GM12801 (cell line): ENCODE results near the gene ALOX15.

Experiments used
- TF ChIP-seq, protein P1 (sequence below): IDR thresholded peaks from one replicate; pipeline ENCODE4 v1.5.1; 2011; ENCODE audit warnings: control low read depth; ENCODE audit not compliant: insufficient read length; ENCODE audit errors: extremely low read depth

ALOX15 gene

DNA sequence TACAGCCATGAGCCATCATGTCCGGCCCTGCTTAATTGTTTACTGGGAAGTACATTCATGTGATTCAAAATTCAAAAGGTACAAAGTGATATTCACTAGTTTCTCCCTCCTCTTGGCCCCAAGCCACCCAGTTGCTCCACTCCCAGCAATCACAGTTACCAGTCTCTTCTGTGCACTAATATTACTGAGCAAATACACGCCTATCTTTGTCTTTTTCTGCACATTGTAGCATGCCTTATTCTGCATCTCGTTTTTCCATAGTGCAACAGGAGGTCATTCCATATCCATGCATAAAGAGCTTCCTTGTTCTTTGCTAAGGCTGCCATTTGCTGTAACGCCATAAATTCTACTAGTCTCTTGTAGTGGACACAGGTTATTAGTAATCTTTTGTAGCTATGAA is 2.2 kb upstream of the ALOX15 start:
- TF ChIP-seq, protein P1, sequence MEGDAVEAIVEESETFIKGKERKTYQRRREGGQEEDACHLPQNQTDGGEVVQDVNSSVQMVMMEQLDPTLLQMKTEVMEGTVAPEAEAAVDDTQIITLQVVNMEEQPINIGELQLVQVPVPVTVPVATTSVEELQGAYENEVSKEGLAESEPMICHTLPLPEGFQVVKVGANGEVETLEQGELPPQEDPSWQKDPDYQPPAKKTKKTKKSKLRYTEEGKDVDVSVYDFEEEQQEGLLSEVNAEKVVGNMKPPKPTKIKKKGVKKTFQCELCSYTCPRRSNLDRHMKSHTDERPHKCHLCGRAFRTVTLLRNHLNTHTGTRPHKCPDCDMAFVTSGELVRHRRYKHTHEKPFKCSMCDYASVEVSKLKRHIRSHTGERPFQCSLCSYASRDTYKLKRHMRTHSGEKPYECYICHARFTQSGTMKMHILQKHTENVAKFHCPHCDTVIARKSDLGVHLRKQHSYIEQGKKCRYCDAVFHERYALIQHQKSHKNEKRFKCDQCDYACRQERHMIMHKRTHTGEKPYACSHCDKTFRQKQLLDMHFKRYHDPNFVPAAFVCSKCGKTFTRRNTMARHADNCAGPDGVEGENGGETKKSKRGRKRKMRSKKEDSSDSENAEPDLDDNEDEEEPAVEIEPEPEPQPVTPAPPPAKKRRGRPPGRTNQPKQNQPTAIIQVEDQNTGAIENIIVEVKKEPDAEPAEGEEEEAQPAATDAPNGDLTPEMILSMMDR, result no peak

GRCh38 chr17:4642286-4642685 is 808 bp upstream of the ALOX15 start:
- TF ChIP-seq, protein P1, result no peak

DNA sequence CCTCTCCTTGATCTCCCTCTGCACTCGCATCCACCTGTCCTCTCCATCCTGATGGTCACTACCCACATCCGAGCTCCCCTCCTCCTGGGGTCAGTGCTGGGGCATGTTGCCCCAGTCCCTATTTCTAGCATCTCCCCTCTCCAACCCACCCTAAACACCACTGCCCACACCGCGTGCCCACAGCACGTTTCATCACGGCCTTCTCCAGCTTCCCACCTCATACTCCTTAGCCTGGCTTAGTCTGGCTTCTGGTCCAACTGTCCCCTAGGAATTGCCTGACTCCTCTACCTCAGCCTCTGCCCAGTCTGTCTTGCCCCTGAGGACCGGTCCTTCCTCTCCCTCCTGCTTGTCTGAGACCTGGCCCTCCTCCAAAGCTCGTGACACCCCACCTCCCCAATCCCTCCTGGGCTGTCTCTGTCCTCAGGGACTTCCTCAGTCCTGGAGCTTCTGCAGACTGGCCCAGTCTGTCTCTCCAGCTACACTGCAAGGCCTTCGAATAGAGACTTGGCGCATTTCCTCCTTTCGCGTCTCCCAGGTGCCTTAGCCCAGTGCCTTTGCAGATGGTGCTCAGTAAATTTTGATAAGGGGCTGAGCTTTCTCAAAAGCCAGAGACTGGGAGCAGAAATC is 4.9 kb downstream of the ALOX15 start:
- TF ChIP-seq, protein P1, result no peak

DNA sequence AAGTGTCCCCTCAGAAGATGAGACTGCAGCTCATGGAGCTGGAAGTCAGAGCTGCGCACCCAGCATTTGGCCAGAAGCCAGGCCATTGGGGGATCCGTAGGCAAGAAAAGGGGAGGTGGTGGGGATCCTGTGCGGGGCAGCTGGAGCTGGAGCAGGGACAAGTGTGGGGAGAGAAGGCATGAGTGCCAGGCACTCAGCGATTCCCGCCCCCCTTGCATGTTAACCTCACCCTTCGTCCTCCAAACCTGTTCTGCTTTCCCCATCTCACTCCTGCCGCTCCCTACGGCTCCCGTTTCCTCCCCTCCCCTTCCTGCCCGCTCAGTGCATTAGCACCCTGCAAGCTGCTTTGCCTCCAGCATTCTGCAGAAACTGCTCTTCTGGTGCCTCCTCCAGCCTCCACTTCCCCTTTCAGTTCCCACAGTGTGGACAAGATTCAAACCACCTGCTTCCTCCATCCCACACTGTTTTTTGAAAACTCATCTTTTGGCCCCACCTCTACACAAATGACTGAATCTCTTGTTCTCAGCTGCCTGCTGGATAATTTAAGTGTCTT is 5.6 kb downstream of the ALOX15 start:
- TF ChIP-seq, protein P1, result no peak

- TF ChIP-seq, protein P1, result no peak
Observed at GRCh38 chr17:4634976-4635375, 6.5 kb downstream of the ALOX15 start.

DNA sequence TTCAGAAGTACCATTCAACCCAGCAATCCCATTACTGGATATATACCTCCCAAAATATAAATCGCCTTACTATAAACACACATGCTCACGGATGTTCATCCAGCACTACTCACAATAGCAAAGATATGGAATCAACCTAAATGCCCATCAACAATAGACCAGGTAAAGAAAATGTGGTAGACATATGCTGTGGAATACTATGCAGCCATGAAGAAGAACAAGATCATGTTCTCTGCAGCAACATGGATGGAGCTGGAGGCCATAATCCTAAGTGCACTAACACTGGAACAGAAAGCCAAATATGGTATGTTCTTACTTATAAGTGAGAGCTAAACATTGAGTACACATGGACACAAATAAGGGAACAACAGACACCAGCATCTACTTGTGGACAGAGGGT is 7.8 kb downstream of the ALOX15 start:
- TF ChIP-seq, protein P1, result no peak

- TF ChIP-seq, protein P1, result no peak
Observed at GRCh38 chr17:4632581-4632920, 8.9 kb downstream of the ALOX15 start.
